ENCODE measurements around the gene MAML3.

GRCh38 chr4:140108713-140109230 lies 45.2 kb downstream of the MAML3 start:
- TF ChIP-seq POLR2A (IDR thresholded peaks at IDR 0.05; ENCODE audit: low read length) (no peak), GATA1 (IDR thresholded peaks at IDR 0.05; ENCODE audit: low read depth, low read length) (no peak)
